Renal pelvis (tissue), 12 donors: Measurements from ENCODE around the gene TIE1. TPM values are rescaled to one million over a fixed set of nuclear protein-coding genes. Genes with fewer than 3 reads are reported as not detected.

Source experiments
- DNase-seq: peaks from one replicate; pipeline ENCODE4 v3.0.0-alpha.2; 2013
- long read RNA-seq, 16 experiments: transcript quantifications; one replicate each; lab custom pipeline, GENCODE V29; 2026
- polyA plus RNA-seq, 3 donors: library from polyadenylated mRNA; unstranded; fragments of 120-200 nt; gene quantifications; one replicate each; pipeline ENCODE4 v1.2.1, GENCODE V29; 2013; ENCODE audit not compliant: insufficient read length in 3 of 3

The TIE1 gene
- 10 to 100 TPM; 52.1 to 63.4 (median 53.6) TPM for polyA plus RNA-seq
- long read RNA-seq, donor 1, partial matches to known transcripts, result 0 of 3 reads
- long read RNA-seq, donor 1, other reads (novel, unspliced or antisense), result 0 of 3 reads
- long read RNA-seq, donor 2, transcript TIE1-201 (23 exons, 3,882 nt), result major isoform, 7 of 7 reads
- long read RNA-seq, donor 2, partial matches to known transcripts, result 0 of 7 reads
- long read RNA-seq, donor 2, other reads (novel, unspliced or antisense), result 0 of 7 reads
- long read RNA-seq, donor 3, transcript TIE1-201 (23 exons, 3,882 nt), result major isoform, 5 of 5 reads
- long read RNA-seq, donor 3, partial matches to known transcripts, result 0 of 5 reads
- long read RNA-seq, donor 3, other reads (novel, unspliced or antisense), result 0 of 5 reads
- long read RNA-seq, donor 4, transcript TIE1-201 (23 exons, 3,882 nt), result major isoform, 5 of 12 reads
- long read RNA-seq, donor 4, partial matches to known transcripts, result 7 of 12 reads
- long read RNA-seq, donor 4, other reads (novel, unspliced or antisense), result 0 of 12 reads
- long read RNA-seq, donor 5, partial matches to known transcripts, result 0 of 3 reads
- long read RNA-seq, donor 5, other reads (novel, unspliced or antisense), result 0 of 3 reads
- long read RNA-seq, donor 6, partial matches to known transcripts, result 0 of 3 reads
- long read RNA-seq, donor 6, other reads (novel, unspliced or antisense), result 0 of 3 reads
- long read RNA-seq, donor 7, partial matches to known transcripts, result 0 of 3 reads
- long read RNA-seq, donor 7, other reads (novel, unspliced or antisense), result 0 of 3 reads
- long read RNA-seq, donor 8, result 0 reads
- long read RNA-seq, donor 9, transcript TIE1-201 (23 exons, 3,882 nt), result major isoform, 5 of 13 reads
- long read RNA-seq, donor 9, partial matches to known transcripts, result 8 of 13 reads
- long read RNA-seq, donor 9, other reads (novel, unspliced or antisense), result 0 of 13 reads
- long read RNA-seq, donor 10, partial matches to known transcripts, result 6 of 9 reads
- long read RNA-seq, donor 10, other reads (novel, unspliced or antisense), result 0 of 9 reads
- long read RNA-seq, donor 11, partial matches to known transcripts, result 0 of 4 reads
- long read RNA-seq, donor 11, other reads (novel, unspliced or antisense), result 0 of 4 reads
- long read RNA-seq, donor 12, partial matches to known transcripts, result 0 of 1 reads
- long read RNA-seq, donor 12, other reads (novel, unspliced or antisense), result 0 of 1 reads
- long read RNA-seq, donor 13, partial matches to known transcripts, result 0 of 2 reads
- long read RNA-seq, donor 13, other reads (novel, unspliced or antisense), result 0 of 2 reads
- long read RNA-seq, donor 14, result 0 reads
- long read RNA-seq, donor 15, partial matches to known transcripts, result 0 of 3 reads
- long read RNA-seq, donor 15, other reads (novel, unspliced or antisense), result 0 of 3 reads
- long read RNA-seq, donor 16, transcript TIE1-201 (23 exons, 3,882 nt), result major isoform, 6 of 12 reads
- long read RNA-seq, donor 16, partial matches to known transcripts, result 5 of 12 reads
- long read RNA-seq, donor 16, other reads (novel, unspliced or antisense), result 0 of 12 reads

DNA sequence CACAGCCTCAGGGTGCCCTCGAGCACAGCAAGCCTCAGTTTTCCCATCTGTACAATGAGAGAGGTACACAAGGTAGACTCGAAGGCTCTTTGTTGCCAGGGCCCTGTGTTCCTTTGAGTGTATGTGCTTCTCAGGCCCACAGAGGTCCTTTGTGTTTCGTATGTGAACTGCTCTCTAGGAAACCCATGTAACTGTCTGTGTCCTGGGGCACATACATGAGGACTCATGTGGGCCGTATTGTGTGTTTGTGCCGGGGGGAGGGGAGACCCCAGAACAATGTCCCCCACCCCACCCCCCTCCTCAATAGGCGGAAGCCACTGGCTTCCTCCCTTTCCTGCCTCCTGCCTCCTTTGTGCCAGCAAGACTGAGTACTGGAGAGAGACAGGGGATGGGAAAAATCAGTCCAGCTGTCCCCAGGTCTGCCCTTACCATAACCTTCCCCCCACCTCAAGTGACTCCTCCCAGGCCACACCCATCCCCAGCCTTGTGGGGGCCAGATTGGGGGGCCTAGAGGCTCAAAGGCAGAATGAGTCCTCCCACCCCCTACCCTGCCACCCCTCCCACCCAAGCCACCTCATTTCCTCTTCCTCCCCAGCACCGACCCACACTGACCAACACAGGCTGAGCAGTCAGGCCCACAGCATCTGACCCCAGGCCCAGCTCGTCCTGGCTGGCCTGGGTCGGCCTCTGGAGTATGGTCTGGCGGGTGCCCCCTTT is at the start of gene TIE1:
TSS of gene TIE1 (plus strand) at position 605 of the 717 bp plus-strand sequence. CDS start at position 695, 90 bp downstream.
- no peak for DNase-seq

DNA sequence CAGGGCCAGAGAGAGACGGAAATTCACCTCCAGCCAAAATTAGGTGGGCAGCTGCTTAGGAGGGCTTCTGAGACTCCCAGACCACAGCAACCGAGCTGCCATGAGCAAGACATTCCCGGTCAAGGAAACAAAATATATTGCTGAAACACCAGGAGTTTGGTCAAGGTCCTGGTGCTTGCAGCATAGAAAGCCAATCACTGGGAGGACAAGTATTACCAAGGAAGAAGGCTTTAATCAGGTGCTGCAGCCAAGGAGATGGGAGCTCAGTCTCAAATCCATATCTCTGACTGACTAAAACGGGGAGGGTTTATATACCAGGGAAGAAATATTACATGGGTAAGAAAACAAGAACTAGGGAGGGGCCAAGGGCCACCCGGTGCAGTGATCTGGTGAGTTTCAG is 49.8 kb upstream of the TIE1 start:
- DNase-seq, result no peak

DNA sequence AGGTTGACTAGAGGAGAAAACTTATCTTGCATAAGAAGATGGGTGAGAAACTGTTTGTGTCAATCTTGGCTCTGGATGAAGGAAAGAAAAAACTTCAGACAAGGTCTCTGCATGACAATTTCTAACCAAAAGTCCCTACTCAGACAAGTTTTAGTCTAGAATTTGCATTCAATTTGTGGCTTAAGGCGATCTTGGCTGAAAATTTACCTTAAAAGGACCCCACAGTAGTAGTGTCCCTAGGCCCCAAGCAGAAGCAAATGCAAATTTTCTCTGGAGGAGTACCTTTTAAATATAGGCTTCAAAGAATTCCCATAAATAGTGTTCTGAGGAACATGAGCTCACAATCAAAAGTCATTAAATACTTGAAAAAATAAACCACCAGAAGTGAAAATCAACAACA is 48.6 kb upstream of the TIE1 start:
- no peak for DNase-seq

DNA sequence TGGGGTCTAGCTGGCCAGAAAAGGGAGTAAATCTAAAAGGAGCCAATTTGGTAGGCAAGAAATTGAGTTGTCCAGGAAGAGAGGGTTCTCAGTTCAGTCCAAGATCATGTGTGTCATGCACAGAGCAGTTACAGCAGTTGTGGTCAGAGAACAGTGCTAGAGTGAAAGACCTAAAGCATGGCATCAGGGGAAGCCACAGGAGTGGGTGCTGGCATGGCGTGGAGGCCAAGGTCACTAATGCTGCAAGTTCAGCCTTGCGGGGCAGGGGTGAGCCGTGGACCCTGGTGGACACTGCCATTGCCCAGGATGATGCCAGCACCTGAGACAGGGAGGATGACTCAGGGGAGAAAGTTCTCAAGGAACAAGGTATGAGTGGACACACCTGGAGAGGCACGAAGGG is 47.6 kb upstream of the TIE1 start:
- DNase-seq, result no peak

DNA sequence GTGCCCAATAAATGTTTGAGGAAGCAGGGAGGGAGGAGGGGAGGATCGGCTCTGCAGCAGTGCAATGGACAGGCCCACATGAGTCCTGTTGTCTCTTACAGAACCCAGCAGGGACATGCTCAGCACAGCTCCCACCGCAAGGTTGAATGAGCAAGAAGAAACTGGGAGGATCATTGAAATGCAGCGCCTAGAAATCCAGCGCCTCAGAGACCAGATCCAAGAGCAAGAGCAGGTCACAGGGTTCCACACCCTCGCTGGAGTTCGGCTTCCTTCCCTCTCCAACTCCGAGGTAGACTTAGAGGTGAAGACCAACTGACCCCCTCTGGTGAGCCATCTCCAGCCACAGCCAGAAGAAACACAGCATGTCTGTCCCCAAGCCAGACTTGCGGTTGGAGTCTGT is 46.9 kb upstream of the TIE1 start:
- DNase-seq, result no peak

DNA sequence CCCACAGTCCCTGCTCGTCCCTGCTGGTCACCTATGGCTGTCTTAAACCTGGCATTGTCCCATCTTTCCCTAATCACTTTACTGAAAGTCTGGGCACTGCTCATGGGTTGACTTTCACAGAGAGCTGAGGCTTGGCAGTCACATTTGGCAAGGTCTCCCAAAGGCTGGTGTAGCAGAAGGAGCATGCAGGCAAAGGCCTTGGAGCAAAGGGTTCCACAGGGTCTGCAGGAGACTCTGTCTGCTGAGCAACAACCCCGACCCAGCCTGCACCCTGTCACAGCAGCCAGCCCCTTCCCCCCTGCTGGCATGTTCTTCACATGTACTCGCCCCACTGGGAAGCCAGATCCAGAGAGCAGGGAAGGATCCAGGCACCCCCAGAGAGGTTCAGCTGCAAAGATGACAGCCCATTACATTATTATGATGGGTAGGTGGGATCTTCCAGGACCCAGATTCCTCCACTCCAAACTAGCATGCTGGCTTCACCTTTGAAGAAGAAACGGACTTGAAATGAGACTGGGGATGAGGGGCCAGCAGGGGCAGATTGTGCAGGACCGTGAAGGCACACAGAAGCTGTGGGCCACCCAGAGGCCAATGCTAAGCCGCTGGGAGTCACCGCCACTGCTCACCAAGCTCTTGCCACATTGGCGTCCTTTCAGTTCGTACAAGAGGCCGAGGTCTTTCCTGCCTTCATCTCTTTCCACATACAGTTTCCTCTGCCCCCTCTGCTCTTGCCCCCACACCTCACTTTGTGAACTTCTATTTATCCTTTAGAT is 45.2 kb upstream of the TIE1 start:
- no peak for DNase-seq

DNA sequence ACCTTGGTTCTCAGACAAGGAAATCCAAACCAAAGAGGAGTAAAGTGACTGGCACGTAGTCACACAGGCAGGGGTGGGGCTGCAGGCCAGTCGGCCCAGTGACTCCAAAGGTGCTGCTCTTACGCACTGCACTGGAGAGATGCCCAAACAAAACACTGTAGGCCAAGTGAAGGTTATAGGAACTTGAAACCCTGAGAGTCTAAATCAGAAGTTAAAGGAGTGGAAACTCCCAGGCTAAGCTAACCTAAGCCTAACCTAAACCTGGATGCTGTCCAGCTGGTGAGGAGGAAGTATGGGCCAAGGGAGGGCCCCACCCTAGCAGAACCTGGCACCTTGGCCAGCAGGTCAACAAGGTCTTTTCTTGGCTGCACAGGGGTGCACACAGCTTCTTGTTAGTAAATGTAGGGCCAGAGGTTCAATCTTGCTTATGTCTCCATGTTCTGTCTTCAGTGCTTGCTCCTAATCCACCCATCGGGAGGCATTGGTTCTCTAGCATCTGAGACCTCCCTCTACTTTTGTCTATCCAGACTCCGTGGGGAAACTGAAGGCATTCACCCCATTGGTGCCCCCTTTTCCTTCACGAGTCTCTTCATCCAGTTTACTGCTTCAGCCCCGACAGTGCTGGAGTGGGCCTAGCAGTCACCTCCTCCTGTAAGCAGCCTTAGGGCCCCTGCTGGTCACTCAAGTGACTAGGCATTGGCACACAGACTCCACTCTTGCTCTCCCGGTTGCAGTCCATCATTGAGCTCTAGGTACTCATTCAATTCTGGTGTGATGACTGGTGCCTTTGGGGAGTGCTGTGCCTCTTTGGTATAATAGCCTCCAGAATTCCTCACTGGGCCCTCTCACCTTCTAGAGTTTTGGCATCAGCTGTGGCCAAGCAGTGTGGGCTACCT is 43.9 kb upstream of the TIE1 start:
- no peak for DNase-seq

DNA sequence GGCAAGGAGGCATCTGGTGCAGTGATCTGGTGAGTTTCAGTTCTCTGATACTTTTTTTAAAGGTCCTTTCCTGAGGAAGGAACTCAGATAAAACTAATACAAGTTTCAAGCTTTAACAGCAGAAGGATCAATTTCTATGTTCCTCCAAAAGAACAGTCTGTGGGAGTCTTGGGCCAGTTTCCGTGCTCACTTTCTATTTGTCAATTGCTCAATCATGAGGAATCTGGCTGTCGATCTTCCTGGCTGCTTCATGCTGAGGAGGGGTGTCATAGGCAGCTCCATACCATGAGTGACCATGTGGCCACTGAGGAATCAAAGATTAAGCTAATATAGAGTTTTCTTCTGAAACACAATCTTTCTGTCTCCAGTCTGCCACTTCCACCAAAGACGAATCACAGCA is 42.4 kb upstream of the TIE1 start:
- no peak for DNase-seq

DNA sequence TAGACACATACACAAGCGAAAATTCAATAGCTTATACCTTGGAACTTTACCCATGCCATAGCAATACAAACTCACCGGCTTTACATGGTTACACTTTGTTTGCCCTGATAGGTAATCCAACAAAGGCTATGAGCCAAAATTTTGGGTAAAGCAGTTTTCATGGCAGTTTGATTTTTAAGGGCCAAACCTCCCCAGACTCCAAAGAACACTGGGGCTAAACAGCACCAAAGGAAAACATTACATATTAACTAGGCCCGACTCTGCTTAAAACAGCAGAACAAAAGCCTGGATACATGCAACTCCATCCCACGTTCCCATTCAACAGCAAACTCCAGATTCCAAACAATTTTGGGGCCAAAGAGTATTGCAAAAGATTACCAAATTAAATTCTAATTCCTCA is 35.4 kb upstream of the TIE1 start:
- DNase-seq, result no peak

DNA sequence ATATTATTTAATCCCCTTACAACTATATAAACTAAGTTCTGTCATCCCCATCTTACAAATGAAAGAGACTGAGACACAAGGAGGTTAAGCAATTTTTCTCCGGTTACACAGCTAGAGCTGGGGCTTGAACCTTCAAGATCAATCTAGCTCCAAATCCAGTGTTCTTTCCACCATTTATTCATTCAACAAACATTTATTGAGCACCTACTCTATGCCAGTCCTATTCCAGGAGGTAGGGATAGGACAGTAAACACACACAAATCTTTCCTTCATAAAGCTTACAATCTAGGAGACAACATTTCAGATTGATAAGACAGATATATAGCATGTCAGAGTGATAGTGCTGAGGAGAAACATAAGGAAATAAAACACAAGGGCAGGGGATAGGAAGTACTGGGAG is 33.9 kb upstream of the TIE1 start:
- no peak for DNase-seq

DNA sequence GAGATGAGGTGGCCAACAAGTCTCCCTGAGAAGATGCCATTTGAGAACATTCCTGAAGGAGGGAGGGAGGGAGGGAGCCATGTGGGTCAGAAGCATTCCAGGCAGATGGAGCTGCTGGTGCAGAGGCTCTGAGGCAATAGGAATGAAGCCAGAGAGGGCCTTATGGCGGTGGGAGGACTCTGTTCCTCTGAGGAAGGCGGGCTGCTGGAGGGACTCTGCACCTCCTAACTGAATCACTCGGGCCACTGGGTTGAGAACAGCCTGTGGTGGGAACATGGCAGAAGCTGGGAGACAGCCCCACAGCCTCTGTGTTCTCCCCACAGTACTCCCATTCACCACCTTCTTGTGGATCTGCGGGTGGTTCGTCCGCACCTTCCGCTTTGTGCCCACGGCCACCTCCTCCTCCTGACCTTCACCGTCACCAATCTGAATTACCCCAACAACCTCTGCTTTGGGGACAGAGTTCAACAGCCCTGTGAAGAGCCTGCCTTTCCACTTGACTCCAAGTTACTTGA is 33.4 kb upstream of the TIE1 start:
- DNase-seq, result no peak

DNA sequence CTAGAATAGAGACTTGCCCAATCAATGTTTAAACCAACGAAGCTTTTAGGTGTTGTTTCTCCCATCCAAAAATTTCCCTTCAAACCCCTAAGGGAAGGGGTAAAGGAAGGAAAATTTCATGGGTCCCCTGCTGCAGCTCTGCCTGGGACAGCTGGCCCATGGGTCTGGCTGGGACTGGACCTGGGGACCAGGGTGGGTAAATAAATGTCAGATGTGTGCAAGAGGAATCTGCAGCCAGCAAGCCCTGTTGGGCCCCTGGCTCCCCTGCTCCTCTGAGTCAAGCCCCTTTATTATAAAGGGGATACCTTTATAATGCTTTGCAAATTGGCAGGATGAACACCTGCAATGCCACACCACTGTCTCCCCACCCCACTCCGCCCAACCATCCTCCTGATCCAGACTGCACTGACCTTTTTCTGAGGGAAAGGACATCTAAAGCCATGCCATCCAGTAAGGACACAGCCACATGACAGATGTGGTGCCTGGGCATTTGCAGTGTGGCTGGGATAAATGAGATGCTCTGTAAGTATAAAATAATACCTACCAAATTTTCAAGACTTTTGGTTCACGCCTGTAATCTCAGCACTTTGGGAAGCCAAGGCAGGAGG is 32.9 kb upstream of the TIE1 start:
- DNase-seq, result no peak

DNA sequence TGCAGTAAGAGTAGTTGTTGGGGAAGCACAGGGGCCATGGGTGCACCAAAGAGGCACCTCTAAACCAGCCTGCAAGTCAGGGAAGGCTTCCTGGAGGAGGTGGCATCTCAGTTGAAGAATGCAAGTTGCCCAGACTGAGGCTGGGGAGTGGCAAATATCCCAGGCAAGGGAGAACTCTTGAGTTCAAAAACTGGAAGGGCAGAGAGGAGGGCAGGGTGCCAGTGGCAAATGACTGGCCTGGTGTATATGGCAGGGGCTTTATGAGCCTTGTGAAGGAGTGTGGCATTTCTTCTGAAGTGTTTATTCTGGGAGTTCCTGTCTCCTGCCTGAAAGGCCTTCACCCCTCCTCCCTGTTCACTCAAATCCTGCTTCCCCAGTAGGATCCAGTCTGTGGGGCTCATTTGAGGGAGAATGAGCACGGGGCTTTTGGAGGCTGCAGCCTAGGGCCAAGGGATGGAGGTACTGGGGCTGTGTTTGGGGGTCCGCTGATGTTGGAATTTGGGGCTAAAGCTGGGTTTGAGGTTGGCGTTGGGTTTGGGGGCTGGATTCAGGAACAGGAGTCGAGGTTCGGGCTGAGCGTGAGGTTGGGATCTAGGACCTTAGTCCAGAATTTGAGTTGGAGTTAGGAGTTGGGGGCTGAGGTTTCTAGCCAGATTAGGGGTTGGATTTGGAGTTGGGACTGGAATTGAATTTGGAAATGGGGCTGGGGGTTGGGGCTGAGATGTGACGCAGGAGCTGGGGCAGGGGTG is 31.0 kb upstream of the TIE1 start, which contains the start of gene TMEM125:
TSS of gene TMEM125 (plus strand) at position 357 of the 749 bp plus-strand sequence. CDS start 2,740 bp downstream, outside the sequence.
- DNase-seq, result no peak

DNA sequence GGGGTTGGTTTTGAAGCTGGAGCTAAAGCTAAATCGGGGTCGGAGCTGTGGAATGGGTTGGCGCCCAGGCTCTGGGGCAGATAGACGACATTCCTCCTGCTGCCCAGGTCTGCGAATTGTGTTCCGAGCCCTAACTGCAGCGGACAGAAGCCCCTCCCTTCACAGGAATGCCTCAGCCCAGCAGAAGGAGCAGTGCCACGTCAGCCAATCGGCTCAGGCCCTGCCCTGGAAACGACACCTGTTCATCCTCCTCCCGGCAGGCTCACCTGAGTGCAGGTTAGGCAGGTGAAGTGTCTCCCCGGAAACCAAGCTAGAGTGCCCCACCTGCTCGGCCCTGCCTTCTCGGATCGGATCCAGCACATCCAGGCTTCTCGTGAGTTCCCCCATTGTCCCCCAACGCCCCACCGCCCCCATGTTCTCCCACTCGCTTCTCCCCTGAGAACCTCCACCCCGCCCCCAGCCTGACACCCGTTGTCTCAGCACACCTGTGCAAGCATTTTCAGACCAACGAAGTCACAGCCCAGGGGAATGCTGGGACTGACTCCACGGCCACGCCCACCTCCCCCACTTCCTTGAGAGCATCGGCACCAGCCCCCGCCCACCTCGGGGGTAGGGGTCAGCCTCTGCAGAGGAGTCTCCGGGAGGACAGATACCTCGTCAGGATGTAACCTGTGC is 30.2 kb upstream of the TIE1 start:
- peak; percentile 51 for DNase-seq

DNA sequence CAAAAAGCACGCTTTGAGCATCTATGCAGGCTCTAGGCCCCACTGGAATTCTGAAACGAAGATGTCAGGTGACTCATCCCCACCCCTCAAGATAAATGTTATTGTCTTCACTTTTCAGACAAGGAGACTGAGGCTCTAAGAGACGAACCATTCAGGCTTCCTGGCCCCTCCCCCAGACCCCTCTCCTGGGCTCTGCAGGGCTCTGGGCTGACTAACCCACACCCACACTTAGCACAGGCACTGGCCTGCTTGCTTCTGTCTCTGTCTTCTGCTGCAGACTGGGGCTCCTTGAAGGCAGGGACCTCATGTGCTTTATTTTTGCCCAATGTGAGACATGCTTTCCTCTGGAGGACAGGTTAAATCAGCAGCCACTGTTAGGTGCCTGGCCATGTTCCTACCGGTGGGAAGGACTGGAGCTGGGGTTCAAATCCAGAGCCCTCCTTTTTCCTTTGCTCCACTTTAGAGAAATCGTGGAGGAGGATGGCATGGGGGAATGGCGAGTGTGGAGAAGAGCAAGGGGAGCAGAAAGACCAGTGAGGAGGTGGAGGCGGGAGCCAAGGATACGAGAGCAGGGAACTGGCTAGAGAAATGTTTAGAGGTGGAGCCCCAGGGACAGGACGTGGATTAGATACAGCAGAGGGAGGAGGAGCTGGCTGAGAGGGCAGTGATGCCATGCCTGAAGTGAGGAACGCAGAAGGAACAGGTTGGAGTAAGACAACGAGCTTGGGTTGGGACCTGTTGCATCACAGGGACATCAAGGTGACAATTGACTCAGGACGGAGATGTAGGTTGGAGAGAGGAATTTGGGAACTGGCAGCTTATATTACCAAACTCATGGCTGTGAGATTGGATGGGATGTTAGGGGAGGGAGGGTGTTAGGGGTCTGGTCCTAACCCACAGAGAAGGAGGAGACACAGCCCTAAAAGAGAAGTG is 29.3 kb upstream of the TIE1 start:
- DNase-seq, result no peak

DNA sequence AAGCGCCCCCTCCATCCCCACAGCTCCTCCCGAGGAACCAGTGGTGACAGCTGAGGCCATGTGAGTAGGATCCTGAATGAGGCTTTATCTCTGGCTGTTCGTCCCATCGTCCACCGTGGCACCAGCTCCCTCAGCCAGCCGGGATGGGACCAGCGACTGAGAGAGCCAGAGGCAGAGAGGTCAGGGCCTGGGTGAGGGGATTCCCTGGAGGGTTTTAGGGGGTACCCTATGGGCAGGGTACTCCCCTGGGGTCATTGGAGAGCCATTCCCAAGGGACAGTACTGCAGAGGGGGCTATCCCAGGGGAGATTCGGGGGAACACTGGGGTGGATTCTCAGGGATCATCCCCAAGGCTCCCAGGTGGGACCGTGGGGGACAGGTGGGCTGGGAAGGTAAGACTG is 28.6 kb upstream of the TIE1 start:
- DNase-seq, result no peak
